Skeletal muscle satellite cell (primary cell): ENCODE measurements around the gene DOCK3.

Experiments
- H3K27me3 ChIP-seq: 2 replicates; pipeline ENCODE4 v1.7.0; 2013; ENCODE audit warnings: low read length; ENCODE audit not compliant: control insufficient read depth, insufficient read depth
- H3K36me3 ChIP-seq: 2 replicates; pipeline ENCODE4 v1.7.0; 2013; ENCODE audit warnings: mild to moderate bottlenecking, control low read depth, low read length; ENCODE audit not compliant: insufficient read depth
- H3K4me1 ChIP-seq: 2 replicates; pipeline ENCODE4 v1.7.0; 2013; ENCODE audit warnings: low read length; ENCODE audit not compliant: control insufficient read depth, insufficient read depth
- H3K4me2 ChIP-seq: 2 replicates; pipeline ENCODE4 v1.7.0; 2013; ENCODE audit warnings: mild to moderate bottlenecking, low read length
- H3K4me3 ChIP-seq: 2 replicates; pipeline ENCODE4 v1.7.0; 2013; ENCODE audit warnings: low read length
- H3K9ac ChIP-seq: 2 replicates; pipeline ENCODE4 v1.7.0; 2013; ENCODE audit warnings: mild to moderate bottlenecking, low read depth, low read length, moderate library complexity
- H3K9me3 ChIP-seq: replicated peaks from 2 replicates; pipeline ENCODE4 v1.7.0; 2013; ENCODE audit warnings: mild to moderate bottlenecking, control low read depth, low read length

Gene DOCK3

DNA sequence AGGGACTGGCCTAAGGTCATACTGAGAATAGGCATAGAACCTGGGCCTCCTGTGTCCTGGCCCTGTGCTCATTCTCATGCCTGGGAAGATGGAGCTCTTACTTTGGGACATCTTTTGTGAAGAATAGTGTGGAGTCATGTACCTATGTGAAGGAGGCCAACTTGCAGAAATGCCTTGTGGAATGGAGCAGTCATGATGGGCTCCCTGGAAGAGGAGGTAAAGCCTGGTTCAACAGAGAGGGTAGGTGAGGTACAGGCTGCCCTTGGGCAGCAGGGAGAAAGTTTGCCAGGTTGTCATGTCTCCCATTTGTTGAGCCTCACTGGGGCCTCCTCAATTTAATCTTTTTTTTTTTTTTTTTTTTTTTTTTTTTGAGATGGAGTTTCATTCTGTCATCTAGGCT is 39.7 kb upstream of the DOCK3 start:
- no peaks in the 10 kb centered on the region for H3K27me3 ChIP-seq
- H3K36me3 ChIP-seq, result peaks cover 8% of the 10 kb centered on the region
- H3K4me3 ChIP-seq, result no peak overlapping the region
- H3K4me2 ChIP-seq, result no peak overlapping the region
- H3K9ac ChIP-seq, result no peak overlapping the region
- no peaks in the 10 kb centered on the region for H3K9me3 ChIP-seq
- H3K4me1 ChIP-seq, result peaks cover 68% of the 10 kb centered on the region

DNA sequence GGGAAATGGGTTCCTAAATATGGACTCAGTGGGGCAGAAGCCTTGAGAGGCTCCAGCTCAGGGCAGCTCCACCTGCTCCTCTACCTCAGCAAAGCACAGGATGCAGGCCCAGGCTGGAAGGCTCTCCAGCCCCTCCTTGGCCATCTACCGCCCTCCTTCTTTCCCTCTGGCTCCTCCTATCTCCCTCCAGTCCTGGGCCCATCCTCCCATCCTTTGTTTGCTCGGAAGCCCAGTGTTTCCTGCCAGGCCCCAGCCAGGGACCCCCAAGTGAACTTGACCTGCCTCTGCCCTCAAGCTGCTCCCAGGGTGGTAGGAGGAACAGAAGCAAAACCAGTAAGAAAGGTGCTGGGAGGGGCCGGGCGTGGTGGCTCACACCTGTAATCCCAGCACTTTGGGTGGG is 37.7 kb upstream of the DOCK3 start:
- no peaks in the 10 kb centered on the region for H3K9me3 ChIP-seq
- no peak overlapping the region for H3K4me2 ChIP-seq
- peaks cover 19% of the 10 kb centered on the region for H3K36me3 ChIP-seq
- H3K4me3 ChIP-seq, result no peak overlapping the region
- H3K9ac ChIP-seq, result no peak overlapping the region
- H3K4me1 ChIP-seq, result peaks cover 49% of the 10 kb centered on the region
- no peaks in the 10 kb centered on the region for H3K27me3 ChIP-seq

DNA sequence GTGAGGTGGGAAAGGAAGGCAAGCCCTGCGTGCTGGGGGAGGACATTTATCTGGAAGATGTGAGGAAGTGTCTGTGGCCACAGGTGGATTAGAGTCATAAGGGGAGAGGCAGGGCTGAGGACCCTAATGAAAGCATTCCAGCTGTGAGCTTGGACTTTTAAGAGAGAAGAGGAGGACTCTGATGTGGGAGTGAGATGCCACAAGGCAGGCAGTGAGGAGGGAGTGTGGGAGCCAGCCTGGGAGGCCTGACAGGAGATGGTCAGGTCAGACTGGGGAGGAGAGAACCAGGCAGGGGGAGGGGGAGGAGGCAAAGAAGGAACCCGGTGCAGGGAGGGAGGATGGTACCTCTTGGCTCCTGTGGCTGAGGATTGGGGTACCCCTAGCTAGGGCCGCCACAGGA is 36.8 kb upstream of the DOCK3 start:
- H3K4me1 ChIP-seq, result peaks cover 40% of the 10 kb centered on the region
- H3K4me2 ChIP-seq, result peak overlapping the region; percentile 45
- H3K9ac ChIP-seq, result peak overlapping the region; percentile 57
- no peak overlapping the region for H3K4me3 ChIP-seq
- H3K9me3 ChIP-seq, result no peaks in the 10 kb centered on the region
- H3K27me3 ChIP-seq, result no peaks in the 10 kb centered on the region
- peaks cover 25% of the 10 kb centered on the region for H3K36me3 ChIP-seq

DNA sequence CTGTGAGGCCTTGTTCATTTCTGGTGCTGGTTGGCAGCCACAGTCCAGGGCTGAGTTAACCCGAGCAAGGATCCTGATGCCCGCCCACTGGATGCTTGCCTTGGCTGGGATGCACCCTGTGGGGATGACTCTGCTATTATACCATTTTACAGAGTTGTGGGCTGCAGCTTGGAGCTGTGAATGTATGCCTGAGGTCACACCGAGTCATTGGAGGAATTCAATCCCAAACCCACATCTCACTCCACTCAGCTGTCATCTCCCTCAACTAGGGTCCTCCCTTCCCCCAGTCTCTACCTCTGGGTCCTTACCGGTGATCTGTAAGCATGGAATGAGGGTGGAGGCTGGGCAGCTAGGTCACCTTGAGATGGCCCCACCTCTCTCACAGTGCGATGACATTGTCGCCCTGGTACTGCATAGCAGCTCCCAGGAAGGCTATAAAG is 35.7 kb upstream of the DOCK3 start:
- H3K4me3 ChIP-seq, result peak overlapping the region; percentile 6
- H3K9me3 ChIP-seq, result no peaks in the 10 kb centered on the region
- peak overlapping the region; percentile 57 for H3K9ac ChIP-seq
- H3K4me1 ChIP-seq, result peaks cover 33% of the 10 kb centered on the region
- H3K27me3 ChIP-seq, result no peaks in the 10 kb centered on the region
- peak overlapping the region; percentile 45 for H3K4me2 ChIP-seq
- H3K36me3 ChIP-seq, result peaks cover 32% of the 10 kb centered on the region

DNA sequence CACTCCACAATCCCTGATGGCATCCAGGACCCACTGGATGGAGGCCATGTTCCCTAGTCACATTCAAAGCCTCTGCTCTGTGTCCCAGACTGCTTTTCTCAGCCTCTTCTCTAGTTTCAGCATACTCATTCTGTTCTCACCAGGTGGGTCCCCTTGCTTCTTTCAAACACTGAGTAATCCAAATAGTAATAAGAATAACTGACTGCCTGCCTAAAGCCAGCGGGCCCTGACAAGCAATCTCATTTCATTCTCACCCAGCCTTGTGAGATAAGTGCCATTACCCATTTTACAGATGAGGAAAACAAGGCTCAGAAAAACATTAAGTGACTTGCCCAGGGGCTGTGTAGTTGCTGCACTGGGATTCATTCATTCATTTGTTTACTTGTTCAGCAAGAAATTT is 32.3 kb upstream of the DOCK3 start:
- Histone ChIP-seq H3K9ac (no peak overlapping the region), H3K4me2 (no peak overlapping the region), H3K4me3 (no peak overlapping the region), H3K36me3 (peaks cover 61% of the 10 kb centered on the region), H3K27me3 (no peaks in the 10 kb centered on the region), H3K9me3 (no peaks in the 10 kb centered on the region), H3K4me1 (peaks cover 23% of the 10 kb centered on the region)

DNA sequence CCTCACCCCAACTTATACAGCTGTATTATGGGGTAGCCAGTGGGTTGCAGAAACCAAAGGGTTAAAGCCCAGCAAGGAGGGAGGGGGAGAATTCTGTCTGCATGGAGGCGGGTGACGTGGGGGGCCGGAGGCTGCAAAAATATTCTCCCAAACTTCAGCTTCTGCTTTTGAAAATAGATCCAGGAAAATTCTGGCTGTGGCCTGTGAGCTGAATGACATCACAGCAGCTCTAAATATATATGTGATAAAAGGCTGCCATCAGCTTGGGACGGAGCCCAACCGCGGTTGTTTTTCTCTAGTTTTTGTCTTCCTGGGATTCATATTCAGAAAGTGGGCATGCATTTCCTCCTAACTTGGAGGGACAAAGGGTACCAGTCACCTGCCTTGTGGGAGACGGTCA is 30.2 kb upstream of the DOCK3 start:
- H3K9ac ChIP-seq, result no peak overlapping the region
- H3K4me2 ChIP-seq, result no peak overlapping the region
- H3K27me3 ChIP-seq, result no peaks in the 10 kb centered on the region
- H3K36me3 ChIP-seq, result peaks cover 80% of the 10 kb centered on the region
- no peak overlapping the region for H3K4me3 ChIP-seq
- no peaks in the 10 kb centered on the region for H3K9me3 ChIP-seq
- peaks cover 10% of the 10 kb centered on the region for H3K4me1 ChIP-seq

DNA sequence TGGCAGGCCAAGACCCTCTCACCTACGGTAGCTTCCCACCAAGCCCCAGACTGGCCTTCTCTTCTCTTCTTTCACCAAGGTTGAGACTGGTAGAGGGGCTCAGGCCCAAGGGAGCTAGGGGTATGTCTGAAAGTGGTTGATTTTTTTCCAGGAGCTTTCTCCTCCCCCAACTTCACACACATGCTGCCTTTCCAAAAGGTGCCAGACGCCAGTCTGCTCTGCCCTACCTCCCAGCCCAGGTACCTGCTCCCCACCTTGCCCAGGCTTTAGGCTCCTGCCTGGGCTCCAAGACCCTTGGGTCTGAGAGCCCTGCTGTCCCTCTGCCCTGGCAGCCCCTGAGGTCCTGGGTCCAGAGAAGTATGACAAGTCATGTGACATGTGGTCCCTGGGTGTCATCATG is 29.3 kb upstream of the DOCK3 start:
- H3K4me1 ChIP-seq, result peaks cover 10% of the 10 kb centered on the region
- H3K4me3 ChIP-seq, result no peak overlapping the region
- peaks cover 77% of the 10 kb centered on the region for H3K36me3 ChIP-seq
- H3K9me3 ChIP-seq, result no peaks in the 10 kb centered on the region
- no peaks in the 10 kb centered on the region for H3K27me3 ChIP-seq
- no peak overlapping the region for H3K9ac ChIP-seq
- H3K4me2 ChIP-seq, result no peak overlapping the region

DNA sequence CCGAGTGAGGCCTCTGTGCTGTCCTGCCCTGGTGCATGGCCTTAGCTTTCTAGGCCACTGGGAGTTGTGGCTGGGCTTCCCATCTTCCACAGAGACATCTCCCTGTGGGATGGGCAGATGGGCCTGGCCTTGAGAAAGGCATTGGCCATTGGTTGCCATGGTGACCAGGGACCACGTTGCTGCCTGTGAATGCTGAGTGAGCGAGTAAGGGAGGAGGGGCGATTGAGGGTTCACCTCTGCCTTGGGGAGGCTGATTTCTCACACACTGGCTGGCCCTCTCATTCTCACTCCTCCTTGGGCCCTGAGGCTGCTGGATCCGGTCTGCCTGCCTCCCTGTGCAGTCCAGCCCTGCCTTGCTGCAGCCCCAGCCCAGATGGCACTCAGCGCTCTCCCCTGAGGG is 26.4 kb upstream of the DOCK3 start:
- Histone ChIP-seq H3K9me3 (no peaks in the 10 kb centered on the region), H3K27me3 (no peaks in the 10 kb centered on the region), H3K4me2 (no peak overlapping the region), H3K4me3 (no peak overlapping the region), H3K36me3 (peaks cover 54% of the 10 kb centered on the region), H3K4me1 (peaks cover 10% of the 10 kb centered on the region), H3K9ac (no peak overlapping the region)

DNA sequence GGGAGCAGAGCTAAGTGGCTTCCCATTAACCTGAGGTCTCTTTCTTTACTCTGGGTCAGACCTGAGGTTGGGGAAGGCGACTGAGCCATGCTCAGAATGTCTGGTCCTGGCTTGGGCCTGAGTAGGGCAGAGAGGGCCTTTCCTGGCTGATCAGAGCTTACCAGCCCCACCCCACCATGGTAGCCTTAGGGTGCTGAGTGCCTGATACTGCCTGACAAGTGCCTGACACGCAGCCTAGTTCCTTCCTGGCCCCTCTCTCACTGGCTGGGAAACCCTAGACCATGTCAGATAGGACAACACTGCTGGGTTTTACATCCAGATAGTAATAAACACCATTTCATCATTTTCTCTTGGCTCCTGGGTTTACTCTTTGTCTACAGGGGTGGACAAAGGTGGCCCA is 25.8 kb upstream of the DOCK3 start:
- Histone ChIP-seq H3K27me3 (no peaks in the 10 kb centered on the region), H3K4me1 (peaks cover 10% of the 10 kb centered on the region), H3K4me2 (no peak overlapping the region), H3K9me3 (no peaks in the 10 kb centered on the region), H3K36me3 (peaks cover 49% of the 10 kb centered on the region), H3K9ac (no peak overlapping the region), H3K4me3 (no peak overlapping the region)

DNA sequence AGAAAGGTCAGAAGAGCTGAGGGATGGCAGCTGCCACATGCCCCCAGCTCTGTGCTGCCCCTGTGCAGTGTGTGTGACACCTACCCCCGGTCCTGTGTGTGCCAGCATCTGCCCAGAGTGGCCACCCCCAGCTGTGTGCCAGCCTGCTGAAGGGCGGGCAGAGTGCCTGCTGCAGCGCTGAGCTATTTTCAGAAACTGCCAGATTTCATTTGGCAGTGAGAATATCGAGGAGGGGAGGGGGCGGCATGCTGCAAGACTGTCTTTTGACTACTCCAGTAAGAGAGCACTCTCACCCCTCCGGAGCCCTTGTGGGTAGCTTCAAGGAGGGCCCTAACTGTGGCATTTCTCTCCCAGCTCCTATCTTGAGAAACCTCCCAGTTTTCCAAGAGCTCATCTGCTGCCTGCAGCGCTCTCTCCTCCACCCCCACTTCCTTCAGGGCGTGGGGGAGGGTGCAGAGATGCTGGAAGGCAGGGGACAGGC is 25.2 kb upstream of the DOCK3 start:
- peaks cover 12% of the 10 kb centered on the region for H3K4me1 ChIP-seq
- H3K36me3 ChIP-seq, result peaks cover 44% of the 10 kb centered on the region
- H3K9ac ChIP-seq, result no peak overlapping the region

DNA sequence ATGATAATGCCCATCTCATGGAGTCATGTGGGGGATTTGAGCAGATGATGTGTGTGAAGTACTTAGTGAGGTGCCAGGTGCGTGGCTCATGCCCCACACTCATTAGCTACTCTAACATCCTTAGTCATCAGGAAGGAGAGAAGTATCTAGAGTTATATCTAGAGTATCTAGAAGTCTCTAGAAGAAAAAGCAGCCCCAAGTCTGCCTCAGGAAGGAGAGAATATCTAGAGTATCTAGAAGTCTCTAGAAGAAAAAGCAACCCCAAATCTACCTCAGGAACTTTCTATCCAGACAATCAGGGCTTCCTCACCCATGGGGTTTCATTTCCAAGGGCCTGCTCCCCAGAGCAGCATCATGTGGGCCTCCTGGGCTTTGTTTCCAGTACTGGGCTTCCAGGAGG is 24.7 kb upstream of the DOCK3 start:
- Histone ChIP-seq H3K27me3 (no peaks in the 10 kb centered on the region), H3K9me3 (no peaks in the 10 kb centered on the region), H3K9ac (no peak overlapping the region), H3K4me2 (no peak overlapping the region), H3K36me3 (peaks cover 39% of the 10 kb centered on the region), H3K4me3 (no peak overlapping the region), H3K4me1 (peaks cover 17% of the 10 kb centered on the region)

More for the DNA sequence above, 25.2 kb upstream of the DOCK3 start:
- no peaks in the 10 kb centered on the region for H3K9me3 ChIP-seq
- H3K27me3 ChIP-seq, result no peaks in the 10 kb centered on the region
- H3K4me3 ChIP-seq, result no peak overlapping the region
- H3K4me2 ChIP-seq, result no peak overlapping the region

DNA sequence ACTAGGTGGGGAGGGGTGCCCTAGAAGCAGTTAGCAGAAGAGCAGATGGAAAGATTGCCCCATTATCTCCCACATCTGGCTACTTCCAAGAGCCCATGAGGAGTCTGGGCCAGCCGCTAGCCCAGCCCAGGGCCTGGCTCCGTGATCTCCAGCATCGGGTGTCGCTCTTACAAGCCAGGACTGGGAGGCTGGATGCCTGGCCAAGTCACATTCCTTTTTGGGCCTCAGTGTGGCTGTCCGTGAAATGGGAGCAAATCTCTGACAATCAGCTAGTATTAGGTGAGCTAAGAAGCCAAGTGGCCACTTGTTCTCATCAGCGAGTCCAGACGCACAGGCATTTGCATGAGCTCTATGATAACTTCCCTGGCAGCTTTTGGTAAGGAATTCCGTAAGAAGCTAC is 23.3 kb upstream of the DOCK3 start:
- H3K4me1 ChIP-seq, result peaks cover 21% of the 10 kb centered on the region
- H3K4me2 ChIP-seq, result no peak overlapping the region
- H3K4me3 ChIP-seq, result no peak overlapping the region
- no peaks in the 10 kb centered on the region for H3K9me3 ChIP-seq
- no peak overlapping the region for H3K9ac ChIP-seq
- no peaks in the 10 kb centered on the region for H3K27me3 ChIP-seq
- H3K36me3 ChIP-seq, result peaks cover 26% of the 10 kb centered on the region
